ENCODE data around the gene ANKRD28.
"Not testable (repeated sequence)": the region's sequence is repeated elsewhere in the genome, so short reads cannot be mapped to it uniquely, and the experiment has no call there.

ANKRD28 gene

GRCh38 chr3:15744176-15744575 is 53.6 kb downstream of the ANKRD28 start:
- H3K4me1 ChIP-seq (ENCODE audit: insufficient read depth, low read length) = no peaks in the 10 kb centered on the region
- H3K9me3 ChIP-seq (ENCODE audit: control insufficient read depth, insufficient read depth, low read length) = peaks cover 18% of the 10 kb centered on the region; the same call in 1 of the 2 replicates
- H3K9ac ChIP-seq (ENCODE audit: low read depth, low read length) = no peak overlapping the region
- H3K36me3 ChIP-seq (ENCODE audit: insufficient read depth, low read length) = peaks cover 5% of the 10 kb centered on the region; the same call in 1 of the 2 replicates

GRCh38 chr3:15743587-15744009 is 54.2 kb downstream of the ANKRD28 start:
- peaks cover 3% of the 10 kb centered on the region; the same call in 1 of the 2 replicates for H3K36me3 ChIP-seq (ENCODE audit: insufficient read depth, low read length)
- peaks cover 22% of the 10 kb centered on the region; the same call in 1 of the 2 replicates for H3K9me3 ChIP-seq (ENCODE audit: control insufficient read depth, insufficient read depth, low read length)
- H3K9ac ChIP-seq (ENCODE audit: low read depth, low read length) = no peak overlapping the region
- H3K4me1 ChIP-seq (ENCODE audit: insufficient read depth, low read length) = no peaks in the 10 kb centered on the region

- H3K36me3 ChIP-seq (ENCODE audit: insufficient read depth, low read length); H3K4me1 ChIP-seq (ENCODE audit: insufficient read depth, low read length); H3K9ac ChIP-seq (ENCODE audit: low read depth, low read length): not testable (repeated sequence)
- H3K9me3 ChIP-seq (ENCODE audit: control insufficient read depth, insufficient read depth, low read length) = peaks cover 26% of the 10 kb centered on the region; the same call in 1 of the 2 replicates
Measured at GRCh38 chr3:15742236-15742635, 55.5 kb downstream of the ANKRD28 start.

- H3K9ac ChIP-seq (ENCODE audit: low read depth, low read length); H3K36me3 ChIP-seq (ENCODE audit: insufficient read depth, low read length); H3K4me1 ChIP-seq (ENCODE audit: insufficient read depth, low read length): not testable (repeated sequence)
- peaks cover 21% of the 10 kb centered on the region; the same call in 1 of the 2 replicates for H3K9me3 ChIP-seq (ENCODE audit: control insufficient read depth, insufficient read depth, low read length)
Measured at GRCh38 chr3:15738616-15739005, 59.2 kb downstream of the ANKRD28 start.

GRCh38 chr3:15731024-15731423 is 66.8 kb downstream of the ANKRD28 start:
- Histone ChIP-seq H3K4me1 (ENCODE audit: insufficient read depth, low read length) (peaks cover 5% of the 10 kb centered on the region), H3K9ac (ENCODE audit: low read depth, low read length) (no peak overlapping the region), H3K9me3 (ENCODE audit: control insufficient read depth, insufficient read depth, low read length) (no peaks in the 10 kb centered on the region), H3K36me3 (ENCODE audit: insufficient read depth, low read length) (peaks cover 2% of the 10 kb centered on the region; the same call in 1 of the 2 replicates)

GRCh38 chr3:15728766-15729165 is 69.0 kb downstream of the ANKRD28 start:
- Histone ChIP-seq H3K36me3 (ENCODE audit: insufficient read depth, low read length) (peaks cover 2% of the 10 kb centered on the region; the same call in 1 of the 2 replicates), H3K9me3 (ENCODE audit: control insufficient read depth, insufficient read depth, low read length) (no peaks in the 10 kb centered on the region)

GRCh38 chr3:15726881-15727280 is 70.9 kb downstream of the ANKRD28 start:
- H3K4me1 ChIP-seq (ENCODE audit: insufficient read depth, low read length) = peaks cover 5% of the 10 kb centered on the region
- peaks cover 7% of the 10 kb centered on the region; the same call in 1 of the 2 replicates for H3K36me3 ChIP-seq (ENCODE audit: insufficient read depth, low read length)
- no peak overlapping the region for H3K9ac ChIP-seq (ENCODE audit: low read depth, low read length)
- H3K9me3 ChIP-seq (ENCODE audit: control insufficient read depth, insufficient read depth, low read length) = no peaks in the 10 kb centered on the region

More at GRCh38 chr3:15728766-15729165, 69.0 kb downstream of the ANKRD28 start:
- Histone ChIP-seq H3K4me1 (ENCODE audit: insufficient read depth, low read length) (peaks cover 5% of the 10 kb centered on the region), H3K9ac (ENCODE audit: low read depth, low read length) (no peak overlapping the region)

- no peak overlapping the region for H3K9ac ChIP-seq (ENCODE audit: low read depth, low read length)
- peaks cover 5% of the 10 kb centered on the region for H3K4me1 ChIP-seq (ENCODE audit: insufficient read depth, low read length)
- no peaks in the 10 kb centered on the region for H3K9me3 ChIP-seq (ENCODE audit: control insufficient read depth, insufficient read depth, low read length)
- peaks cover 7% of the 10 kb centered on the region; the same call in 1 of the 2 replicates for H3K36me3 ChIP-seq (ENCODE audit: insufficient read depth, low read length)
Measured at GRCh38 chr3:15726043-15726442, 71.7 kb downstream of the ANKRD28 start.

GRCh38 chr3:15724446-15724845 is 73.3 kb downstream of the ANKRD28 start:
- Histone ChIP-seq H3K9ac (ENCODE audit: low read depth, low read length) (no peak overlapping the region), H3K9me3 (ENCODE audit: control insufficient read depth, insufficient read depth, low read length) (no peaks in the 10 kb centered on the region), H3K4me1 (ENCODE audit: insufficient read depth, low read length) (peaks cover 5% of the 10 kb centered on the region), H3K36me3 (ENCODE audit: insufficient read depth, low read length) (peaks cover 11% of the 10 kb centered on the region)

GRCh38 chr3:15723624-15723884 is 74.2 kb downstream of the ANKRD28 start:
- H3K4me1 ChIP-seq (ENCODE audit: insufficient read depth, low read length) = peaks cover 5% of the 10 kb centered on the region
- no peaks in the 10 kb centered on the region for H3K9me3 ChIP-seq (ENCODE audit: control insufficient read depth, insufficient read depth, low read length)
- H3K9ac ChIP-seq (ENCODE audit: low read depth, low read length) = no peak overlapping the region
- peaks cover 11% of the 10 kb centered on the region for H3K36me3 ChIP-seq (ENCODE audit: insufficient read depth, low read length)

- Histone ChIP-seq H3K9me3 (ENCODE audit: control insufficient read depth, insufficient read depth, low read length) (no peaks in the 10 kb centered on the region), H3K9ac (ENCODE audit: low read depth, low read length) (no peak overlapping the region), H3K36me3 (ENCODE audit: insufficient read depth, low read length) (peaks cover 11% of the 10 kb centered on the region), H3K4me1 (ENCODE audit: insufficient read depth, low read length) (peaks cover 5% of the 10 kb centered on the region)
Measured at GRCh38 chr3:15722877-15723623, 74.7 kb downstream of the ANKRD28 start.

- Histone ChIP-seq H3K9me3 (ENCODE audit: control insufficient read depth, insufficient read depth, low read length) (no peaks in the 10 kb centered on the region), H3K4me1 (ENCODE audit: insufficient read depth, low read length) (no peaks in the 10 kb centered on the region), H3K36me3 (ENCODE audit: insufficient read depth, low read length) (peaks cover 4% of the 10 kb centered on the region; the same call in 1 of the 2 replicates), H3K9ac (ENCODE audit: low read depth, low read length) (no peak overlapping the region)
Measured at GRCh38 chr3:15716178-15716577, 81.6 kb downstream of the ANKRD28 start.

- Histone ChIP-seq H3K36me3 (ENCODE audit: insufficient read depth, low read length) (no peaks in the 10 kb centered on the region), H3K9me3 (ENCODE audit: control insufficient read depth, insufficient read depth, low read length) (no peaks in the 10 kb centered on the region), H3K9ac (ENCODE audit: low read depth, low read length) (no peak overlapping the region), H3K4me1 (ENCODE audit: insufficient read depth, low read length) (no peaks in the 10 kb centered on the region)
Measured at GRCh38 chr3:15714448-15714847, 83.3 kb downstream of the ANKRD28 start.

- Histone ChIP-seq H3K9ac (ENCODE audit: low read depth, low read length) (no peak overlapping the region), H3K9me3 (ENCODE audit: control insufficient read depth, insufficient read depth, low read length) (no peaks in the 10 kb centered on the region), H3K36me3 (ENCODE audit: insufficient read depth, low read length) (no peaks in the 10 kb centered on the region)
Measured at GRCh38 chr3:15713364-15713763, 84.4 kb downstream of the ANKRD28 start.

GRCh38 chr3:15711281-15711680 is 86.5 kb downstream of the ANKRD28 start:
- no peak overlapping the region for H3K9ac ChIP-seq (ENCODE audit: low read depth, low read length)
- H3K9me3 ChIP-seq (ENCODE audit: control insufficient read depth, insufficient read depth, low read length) = no peaks in the 10 kb centered on the region
- no peaks in the 10 kb centered on the region for H3K36me3 ChIP-seq (ENCODE audit: insufficient read depth, low read length)
- no peaks in the 10 kb centered on the region for H3K4me1 ChIP-seq (ENCODE audit: insufficient read depth, low read length)

More at GRCh38 chr3:15713364-15713763, 84.4 kb downstream of the ANKRD28 start:
- H3K4me1 ChIP-seq (ENCODE audit: insufficient read depth, low read length) = no peaks in the 10 kb centered on the region

All from ES-I3 (cell line).